ENCODE results near the gene IFNB1.

Gene IFNB1

GRCh38 chr9:21114311-21114710 is 36.6 kb upstream of the IFNB1 start:
- no peak for TF ChIP-seq MAX (IDR thresholded peaks at IDR 0.05)
- no peak for TF ChIP-seq YY1 (IDR thresholded peaks at IDR 0.05; ENCODE audit: low read depth)
- no peak for TF ChIP-seq CEBPB (IDR thresholded peaks at IDR 0.05)
- TF ChIP-seq TAF1 (IDR thresholded peaks at IDR 0.05; ENCODE audit: low read depth), result no peak
- TF ChIP-seq REST (IDR thresholded peaks at IDR 0.05; ENCODE audit: low read depth), result no peak
- TF ChIP-seq TEAD4 (IDR thresholded peaks at IDR 0.05), result no peak
- TF ChIP-seq ZBTB7A (IDR thresholded peaks at IDR 0.05; ENCODE audit: low read depth), result no peak
- TF ChIP-seq NFIC (IDR thresholded peaks at IDR 0.05), result no peak
- no peak for TF ChIP-seq CREB1 (IDR thresholded peaks at IDR 0.05; ENCODE audit: low read depth)
- TF ChIP-seq USF1 (IDR thresholded peaks at IDR 0.05), result no peak
- no peak for TF ChIP-seq EP300 (IDR thresholded peaks at IDR 0.05; ENCODE audit: borderline replicate concordance)
- no peak for TF ChIP-seq FOXM1 (IDR thresholded peaks at IDR 0.05; ENCODE audit: borderline replicate concordance, low read depth)
- TF ChIP-seq EGR1 (IDR thresholded peaks at IDR 0.05), result no peak
- TF ChIP-seq TCF12 (IDR thresholded peaks at IDR 0.05; ENCODE audit: low read depth), result no peak

- no peak for TF ChIP-seq MAX (IDR thresholded peaks at IDR 0.05)
- peak; percentile 91 for TF ChIP-seq RAD21 (IDR thresholded peaks at IDR 0.05; ENCODE audit: low read depth)
Observed at GRCh38 chr9:21110708-21111576, 33.2 kb upstream of the IFNB1 start.

- TF ChIP-seq MAX (IDR thresholded peaks at IDR 0.05) (no peak), TCF12 (IDR thresholded peaks at IDR 0.05; ENCODE audit: low read depth) (no peak), RAD21 (IDR thresholded peaks at IDR 0.05; ENCODE audit: low read depth) (no peak), REST (IDR thresholded peaks at IDR 0.05; ENCODE audit: low read depth) (no peak), EP300 (IDR thresholded peaks at IDR 0.05; ENCODE audit: borderline replicate concordance) (no peak), EGR1 (IDR thresholded peaks at IDR 0.05) (no peak), TEAD4 (IDR thresholded peaks at IDR 0.05) (no peak), YY1 (IDR thresholded peaks at IDR 0.05; ENCODE audit: low read depth) (no peak)
Observed at GRCh38 chr9:21104787-21105186, 27.0 kb upstream of the IFNB1 start.

GRCh38 chr9:21102305-21102704 is 24.6 kb upstream of the IFNB1 start:
- TF ChIP-seq ZBTB7A (IDR thresholded peaks at IDR 0.05; ENCODE audit: low read depth) (no peak), REST (IDR thresholded peaks at IDR 0.05; ENCODE audit: low read depth) (no peak), EP300 (IDR thresholded peaks at IDR 0.05; ENCODE audit: borderline replicate concordance) (no peak), CEBPB (IDR thresholded peaks at IDR 0.05) (no peak), TCF12 (IDR thresholded peaks at IDR 0.05; ENCODE audit: low read depth) (no peak), YY1 (IDR thresholded peaks at IDR 0.05; ENCODE audit: low read depth) (no peak), EGR1 (IDR thresholded peaks at IDR 0.05) (no peak), FOXM1 (IDR thresholded peaks at IDR 0.05; ENCODE audit: borderline replicate concordance, low read depth) (no peak), USF1 (IDR thresholded peaks at IDR 0.05) (no peak), MAX (IDR thresholded peaks at IDR 0.05) (no peak)

Data from Ishikawa (cell line).